A549 (cell line): ENCODE measurements around the gene RAB3GAP2. TPM values are rescaled to one million over a fixed set of nuclear protein-coding genes. Genes with fewer than 3 reads are reported as not detected.

Source experiments
- ATAC-seq, 2 experiments: fragments of 200-7000 bp in 1 of 2; fragments of >200 bp in 1 of 2; cut with Nextera tagmentation in 1 of 2; cut with Tn5 transposase in 1 of 2; 3 replicates each; pipeline versions ENCODE4 v1.8.0 to v1.9.1; 2018 to 2020; ENCODE audit warnings: mild to moderate bottlenecking in 1 of 2, moderate library complexity in 1 of 2
- CTCF ChIA-PET: fragments of 300-600 bp; sonication (Branson Sonifier 250); formaldehyde crosslinking; extraction: SDS; loops from one replicate; lab custom pipeline; 2021; ENCODE audit warnings: antibody characterized with exemption, inconsistent platforms; lab: Yijun Ruan, JAX
- POLR2A ChIA-PET: fragments of 350-600 bp; formaldehyde crosslinking; extraction: SDS; loops from one replicate; lab custom pipeline; 2021; ENCODE audit warnings: antibody characterized with exemption, inconsistent platforms; lab: Yijun Ruan, JAX
- DNase-seq, 2 experiments: peaks; one replicate each; pipeline versions ENCODE4 v3.0.0 to v3.0.0-alpha.2; 2011 to 2016; ENCODE audit warnings: low read depth in 1 of 2, low spot score in 1 of 2
- FAIRE-seq: peaks from 2 replicates; lab custom pipeline; 2011; peaks lifted over from hg19 to GRCh38; lab: Jason Lieb, UNC
- H3K27ac ChIP-seq, 2 experiments: fragments of >200 bp; sonication (Bioruptor Twin); formaldehyde crosslinking; 3 replicates each; pipeline ENCODE4 v1.5.1; 2016 to 2017
- H3K4me1 ChIP-seq: fragments of >200 bp; sonication (Bioruptor Twin); formaldehyde crosslinking; 3 replicates; pipeline ENCODE4 v1.6.1; 2016
- H3K4me2 ChIP-seq: fragments of >200 bp; sonication (Bioruptor Twin); formaldehyde crosslinking; 3 replicates; pipeline ENCODE4 v1.6.1; 2016
- H3K4me3 ChIP-seq: fragments of >200 bp; sonication (Bioruptor Twin); formaldehyde crosslinking; 3 replicates; pipeline ENCODE4 v1.5.1; 2016
- H3K9me3 ChIP-seq: fragments of >200 bp; sonication (Bioruptor Twin); formaldehyde crosslinking; 3 replicates; pipeline ENCODE4 v1.6.1; 2016
- CBX2 ChIP-seq: fragments of 200-600 bp; sonication (generic); IDR thresholded peaks from 2 replicates; pipeline ENCODE4 v1.6.1; 2016; ENCODE audit warnings: low read depth, mild to moderate bottlenecking, borderline replicate concordance
- CBX8 ChIP-seq: fragments of 200-600 bp; sonication (generic); IDR thresholded peaks from 2 replicates; pipeline ENCODE4 v1.6.1; 2016
- CEBPB ChIP-seq, 2 experiments: fragments of >200 bp in 1 of 2; sonication (Bioruptor Twin) in 1 of 2; formaldehyde crosslinking in 1 of 2; IDR thresholded peaks; 2 replicates each; pipeline ENCODE4 v1.6.1; 2012 to 2016
- CHD4 ChIP-seq: fragments of 200-600 bp; sonication (generic); IDR thresholded peaks from 2 replicates; pipeline ENCODE4 v1.6.1; 2016; ENCODE audit warnings: antibody characterized with exemption, mild to moderate bottlenecking, borderline replicate concordance
- EHF ChIP-seq: fragments of 250-450 bp; sonication (Bioruptor Pico); IDR thresholded peaks from 2 replicates; pipeline ENCODE4 v1.5.0; 2020; ENCODE audit warnings: mild to moderate bottlenecking
- EHMT2 ChIP-seq: fragments of 200-600 bp; sonication (generic); IDR thresholded peaks from 2 replicates; pipeline ENCODE4 v1.6.1; 2016; ENCODE audit warnings: antibody characterized with exemption, low read depth, mild to moderate bottlenecking, moderate library complexity
- ESRRA ChIP-seq: fragments of 150-350 bp; IDR thresholded peaks from 2 replicates; pipeline ENCODE4 v1.6.1; 2014; ENCODE audit warnings: mild to moderate bottlenecking, low read length, borderline replicate concordance
- FOSB ChIP-seq: fragments of 250-450 bp; sonication (Bioruptor Pico); IDR thresholded peaks from 2 replicates; pipeline ENCODE4 v1.5.0; 2020; ENCODE audit warnings: mild to moderate bottlenecking, moderate library complexity
- HDAC2 ChIP-seq: fragments of 200-600 bp; sonication (generic); IDR thresholded peaks from 2 replicates; pipeline ENCODE4 v1.6.1; 2016
- HEYL ChIP-seq: fragments of 250-450 bp; sonication (Bioruptor Pico); IDR thresholded peaks from 2 replicates; pipeline ENCODE4 v1.8.0; 2021; ENCODE audit warnings: mild to moderate bottlenecking, moderate library complexity
- MAFK ChIP-seq: fragments of 450-650 bp; IDR thresholded peaks from 2 replicates; pipeline ENCODE4 v1.6.1; 2014; ENCODE audit not compliant: partially characterized antibody
- NPAS2 ChIP-seq: fragments of 250-450 bp; sonication (Bioruptor Pico); IDR thresholded peaks from 2 replicates; pipeline ENCODE4 v1.8.0; 2022; ENCODE audit warnings: mild to moderate bottlenecking, moderate library complexity, borderline replicate concordance
- PHF8 ChIP-seq: fragments of 200-600 bp; sonication (generic); IDR thresholded peaks from 2 replicates; pipeline ENCODE4 v1.6.1; 2016; ENCODE audit warnings: low read depth, mild to moderate bottlenecking, antibody characterized with exemption, moderate library complexity, borderline replicate concordance
- RAD21 ChIP-seq, 2 experiments: fragments of >200 bp in 1 of 2; sonication (Bioruptor Twin) in 1 of 2; formaldehyde crosslinking in 1 of 2; IDR thresholded peaks in 1 of 2; conservative IDR thresholded peaks in 1 of 2; 2 replicates in 1 of 2; 3 replicates in 1 of 2; pipeline ENCODE4 v1.6.1; 2012 to 2018; ENCODE audit warnings: inconsistent platforms in 1 of 2
- RFX5 ChIP-seq: fragments of 450-650 bp; IDR thresholded peaks from 2 replicates; pipeline ENCODE4 v1.7.1; 2014; ENCODE audit warnings: antibody characterized with exemption, mild to moderate bottlenecking, moderate library complexity
- SMC3 ChIP-seq: fragments of >200 bp; sonication (Bioruptor Twin); formaldehyde crosslinking; IDR thresholded peaks from 3 replicates; pipeline ENCODE4 v1.6.1; 2018; ENCODE audit warnings: inconsistent platforms
- SREBF2 ChIP-seq: fragments of 450-650 bp; IDR thresholded peaks from 2 replicates; pipeline ENCODE4 v1.6.1; 2014; ENCODE audit warnings: mild to moderate bottlenecking, moderate library complexity
- TP53 ChIP-seq: fragments of 250-450 bp; sonication (Bioruptor Pico); IDR thresholded peaks from 2 replicates; pipeline ENCODE4 v1.5.0; 2021; ENCODE audit warnings: mild to moderate bottlenecking, moderate library complexity
- ZC3H11A ChIP-seq: fragments of 450-650 bp; IDR thresholded peaks from 2 replicates; pipeline ENCODE4 v1.6.1; 2014; ENCODE audit warnings: antibody characterized with exemption, mild to moderate bottlenecking
- ZSCAN20 ChIP-seq: fragments of 250-450 bp; sonication (Bioruptor Pico); IDR thresholded peaks from 2 replicates; pipeline ENCODE4 v1.8.0; 2022; ENCODE audit warnings: mild to moderate bottlenecking, moderate library complexity
- WGBS: methylation state at CpG from one replicate; pipeline ENCODE4 v1.1.6; 2017; ENCODE audit errors: missing lambda C conversion rate; 5-methylcytosine and 5-hydroxymethylcytosine counted together
- polyA plus RNA-seq, 4 experiments: library from polyadenylated mRNA; depleted of rRNA in 3 of 4; stranded (reverse); fragments of >200 nt; fragmentation: RNase III in 1 of 4; extraction: RNeasy Plus Mini Kit Qiagen cat#74134 plus additional on column Dnase treatment in 1 of 4; gene quantifications; 2 replicates in 3 of 4; 3 replicates in 1 of 4; pipeline ENCODE4 v1.2.3, GENCODE V29; 2011 to 2017
- TF ChIP-seq, protein P1 (sequence below): fragments of 450-650 bp; IDR thresholded peaks from 2 replicates; pipeline ENCODE4 v1.6.1; 2014; ENCODE audit warnings: antibody characterized with exemption
- TF ChIP-seq, protein P2 (sequence below): IDR thresholded peaks from 2 replicates; pipeline ENCODE4 v1.6.1; 2012
- TF ChIP-seq, protein P3 (sequence below): fragments of 250-450 bp; sonication (Bioruptor Pico); IDR thresholded peaks from 2 replicates; pipeline ENCODE4 v1.5.0; 2021; ENCODE audit warnings: mild to moderate bottlenecking, moderate library complexity, borderline replicate concordance

Gene RAB3GAP2
- polyA plus RNA-seq, 2 of the 4 experiments (the other 2 are of a cell fraction): 14.1 to 42.8 TPM

DNA sequence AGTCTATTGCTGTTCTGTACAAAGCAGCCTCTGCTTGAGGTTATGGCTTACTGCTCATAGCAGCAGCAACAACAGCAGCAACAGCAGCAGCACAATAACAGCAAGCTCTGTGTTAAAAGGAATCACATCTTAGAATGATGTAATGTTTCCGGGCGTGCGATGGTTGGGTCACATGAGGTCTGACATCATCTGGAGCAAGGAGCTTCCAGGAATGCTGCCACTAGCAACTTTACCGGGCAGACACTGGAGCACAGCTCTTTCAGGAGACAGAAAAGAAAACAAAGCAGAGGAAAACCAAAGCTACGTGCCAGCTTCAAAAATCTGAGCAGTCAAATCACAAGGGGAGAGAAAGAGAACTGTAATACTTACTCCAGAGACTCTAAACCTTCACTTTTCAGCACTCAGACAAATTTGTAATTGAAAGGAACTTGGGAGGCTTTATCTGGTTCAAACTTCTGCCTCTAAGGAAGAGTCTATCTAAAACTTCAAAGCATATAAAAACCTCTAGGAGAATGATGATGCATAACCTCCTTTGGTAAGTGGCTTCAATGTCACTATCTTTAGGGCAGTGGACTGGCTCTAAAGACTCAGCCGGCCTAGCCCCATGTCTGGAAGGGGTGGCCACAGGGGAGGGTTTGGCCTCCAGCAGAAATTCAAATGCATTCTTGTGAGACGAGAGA is 28.3 kb upstream of the RAB3GAP2 start:
- ChIA-PET CTCF (interaction anchor here (1.0 to 1.2 kb wide), 2 partner anchors 20 to 475 kb away, joined by 3 to 8 read pairs; no protein-coding TSS in a partner anchor), POLR2A (no interaction called here)
- 35% methylated on average over 7 of the region's 7 CpGs for WGBS
- no peak for FAIRE-seq
- Histone ChIP-seq H3K4me2 (peak overlapping the region; percentile 57), H3K27ac (peak overlapping the region; percentile 59 to 62; a peak in 4 of 6 replicates), H3K9me3 (no peaks in the 10 kb centered on the region), H3K4me1 (peaks cover 10% of the 10 kb centered on the region; the same call in 2 of the 3 replicates)
- ATAC-seq: peak; percentile 81 to 86
- DNase-seq: peak in 1 of 2 experiments; percentile 64
- peak; percentile 15 for TF ChIP-seq MAFK
- no peak for TF ChIP-seq SREBF2
- TF ChIP-seq EHMT2: no peak
- TF ChIP-seq CEBPB (IDR thresholded peaks at IDR 0.05): no peak
- no peak for TF ChIP-seq ZSCAN20
- no peak for TF ChIP-seq SMC3
- no peak for TF ChIP-seq HDAC2
- TF ChIP-seq, protein P1, sequence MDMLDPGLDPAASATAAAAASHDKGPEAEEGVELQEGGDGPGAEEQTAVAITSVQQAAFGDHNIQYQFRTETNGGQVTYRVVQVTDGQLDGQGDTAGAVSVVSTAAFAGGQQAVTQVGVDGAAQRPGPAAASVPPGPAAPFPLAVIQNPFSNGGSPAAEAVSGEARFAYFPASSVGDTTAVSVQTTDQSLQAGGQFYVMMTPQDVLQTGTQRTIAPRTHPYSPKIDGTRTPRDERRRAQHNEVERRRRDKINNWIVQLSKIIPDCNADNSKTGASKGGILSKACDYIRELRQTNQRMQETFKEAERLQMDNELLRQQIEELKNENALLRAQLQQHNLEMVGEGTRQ: peak; percentile 47; the same call in 1 of the 2 replicates
- TF ChIP-seq RAD21 (conservative IDR thresholded peaks at IDR 0.05 in 1 of 2, IDR thresholded peaks at IDR 0.05 in 1 of 2): no peak
- no peak for TF ChIP-seq FOSB (CRISPR knock-in tag)
- TF ChIP-seq, all 56 proteins: peak for 2
- H3K4me3 ChIP-seq: no peak overlapping the region

DNA sequence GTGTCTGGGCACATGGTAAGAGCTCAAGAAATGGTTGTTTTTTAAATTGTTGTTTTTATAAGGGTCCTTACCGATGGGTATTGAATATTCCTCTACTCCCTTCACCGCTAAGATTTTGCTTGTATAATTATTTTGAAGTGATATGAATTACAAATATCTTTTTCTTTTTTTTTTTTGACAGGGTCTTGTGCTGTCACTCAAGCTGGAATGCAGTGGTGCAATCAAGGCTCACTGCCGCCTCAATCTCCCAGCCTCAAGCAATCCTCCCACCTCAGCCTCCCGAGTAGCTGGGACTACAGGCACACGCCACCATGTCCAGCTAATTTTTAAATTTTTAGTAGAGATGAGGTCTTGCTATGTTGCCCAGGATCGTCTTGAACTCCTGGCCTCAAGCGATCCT is 27.1 kb upstream of the RAB3GAP2 start:
- Histone ChIP-seq H3K27ac (no peak overlapping the region), H3K9me3 (no peaks in the 10 kb centered on the region), H3K4me2 (no peak overlapping the region), H3K4me3 (no peak overlapping the region), H3K4me1 (peaks cover 10% of the 10 kb centered on the region; the same call in 2 of the 3 replicates)
- DNase-seq (no peak), FAIRE-seq (no peak), ATAC-seq (no peak)
- CTCF ChIA-PET: interaction anchor here (0.8 to 1.2 kb wide), 4 partner anchors 13 to 476 kb away, joined by 3 to 5 read pairs (median 3); no protein-coding TSS in a partner anchor
- whole genome bisulfite sequencing: 78% methylated on average over 7 of the region's 7 CpGs
- no peak for TF ChIP-seq CBX8
- TF ChIP-seq CHD4: no peak
- TF ChIP-seq, protein P2, sequence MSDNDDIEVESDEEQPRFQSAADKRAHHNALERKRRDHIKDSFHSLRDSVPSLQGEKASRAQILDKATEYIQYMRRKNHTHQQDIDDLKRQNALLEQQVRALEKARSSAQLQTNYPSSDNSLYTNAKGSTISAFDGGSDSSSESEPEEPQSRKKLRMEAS: no peak
- no peak for TF ChIP-seq CBX2
- TF ChIP-seq, protein P3, sequence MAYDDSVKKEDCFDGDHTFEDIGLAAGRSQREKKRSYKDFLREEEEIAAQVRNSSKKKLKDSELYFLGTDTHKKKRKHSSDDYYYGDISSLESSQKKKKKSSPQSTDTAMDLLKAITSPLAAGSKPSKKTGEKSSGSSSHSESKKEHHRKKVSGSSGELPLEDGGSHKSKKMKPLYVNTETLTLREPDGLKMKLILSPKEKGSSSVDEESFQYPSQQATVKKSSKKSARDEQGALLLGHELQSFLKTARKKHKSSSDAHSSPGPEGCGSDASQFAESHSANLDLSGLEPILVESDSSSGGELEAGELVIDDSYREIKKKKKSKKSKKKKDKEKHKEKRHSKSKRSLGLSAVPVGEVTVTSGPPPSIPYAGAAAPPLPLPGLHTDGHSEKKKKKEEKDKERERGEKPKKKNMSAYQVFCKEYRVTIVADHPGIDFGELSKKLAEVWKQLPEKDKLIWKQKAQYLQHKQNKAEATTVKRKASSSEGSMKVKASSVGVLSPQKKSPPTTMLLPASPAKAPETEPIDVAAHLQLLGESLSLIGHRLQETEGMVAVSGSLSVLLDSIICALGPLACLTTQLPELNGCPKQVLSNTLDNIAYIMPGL (CRISPR knock-in tag): no peak
- no peak for TF ChIP-seq TP53 (CRISPR knock-in tag)
- TF ChIP-seq EHF (CRISPR knock-in tag): no peak
- no peak for TF ChIP-seq RFX5
- no peak for TF ChIP-seq EHMT2
- TF ChIP-seq ZSCAN20: no peak
- no peak for TF ChIP-seq PHF8
- TF ChIP-seq HEYL (CRISPR knock-in tag): no peak
- no peak for TF ChIP-seq ZC3H11A
- TF ChIP-seq ESRRA: no peak
- no peak for TF ChIP-seq NPAS2 (CRISPR knock-in tag)
- POLR2A ChIA-PET: no interaction called here
